A673 (cell line): ENCODE data around the gene RIPPLY3. TPM values are rescaled to one million over a fixed set of nuclear protein-coding genes. Genes with fewer than 3 reads are reported as not detected.
"Not testable (repeated sequence)": the region's sequence is repeated elsewhere in the genome, so short reads cannot be mapped to it uniquely, and the experiment has no call there.

ENCODE experiments used
- BruUV-seq: library from RNA; stranded (reverse); fragments of 400-500 nt; replicated peaks from 2 replicates; lab custom pipeline; 2021; lab: Mats Ljungman, UMichigan
- CTCF ChIA-PET: fragments of 300-600 bp; sonication (Branson Sonifier 250); formaldehyde crosslinking; loops from one replicate; lab custom pipeline; 2022; ENCODE audit warnings: antibody characterized with exemption; lab: Charles Lee
- POLR2A ChIA-PET: fragments of 300-600 bp; sonication (Branson Sonifier 250); formaldehyde crosslinking; loops from one replicate; lab custom pipeline; 2022; ENCODE audit warnings: antibody characterized with exemption; ENCODE audit not compliant: low non-redundant PET; lab: Charles Lee
- DNase-seq: peaks from one replicate; pipeline ENCODE4 v3.0.0-alpha.2; 2015; ENCODE audit warnings: low spot score
- H3K27ac ChIP-seq: fragments of 200-600 bp; sonication (generic); 2 replicates; pipeline ENCODE4 v1.5.1; 2016; ENCODE audit warnings: mixed run types, low read depth, mild to moderate bottlenecking, mixed read lengths, antibody characterized with exemption, low read length; ENCODE audit not compliant: poor library complexity, severe bottlenecking
- H3K27me3 ChIP-seq: fragments of 200-600 bp; sonication (generic); replicated peaks from 2 replicates; pipeline ENCODE4 v1.6.1; 2017; ENCODE audit warnings: mixed run types, low read depth, mild to moderate bottlenecking, mixed read lengths, antibody characterized with exemption, low read length; ENCODE audit not compliant: insufficient read depth, poor library complexity
- H3K36me3 ChIP-seq: fragments of 200-600 bp; sonication (generic); 2 replicates; pipeline ENCODE4 v1.6.1; 2016; ENCODE audit warnings: mixed run types, mild to moderate bottlenecking, mixed read lengths, antibody characterized with exemption, low read length; ENCODE audit not compliant: insufficient read depth, poor library complexity, severe bottlenecking
- H3K4me1 ChIP-seq: fragments of 200-600 bp; sonication (generic); 2 replicates; pipeline ENCODE4 v1.6.1; 2017; ENCODE audit warnings: mixed run types, mild to moderate bottlenecking, mixed read lengths, antibody characterized with exemption, low read length; ENCODE audit not compliant: insufficient read depth, poor library complexity, severe bottlenecking
- H3K4me3 ChIP-seq: fragments of 200-600 bp; sonication (generic); 2 replicates; pipeline ENCODE4 v1.5.1; 2016; ENCODE audit warnings: low read depth, mixed run types, mild to moderate bottlenecking, mixed read lengths, low read length; ENCODE audit not compliant: poor library complexity, severe bottlenecking
- H3K9me3 ChIP-seq: fragments of 200-600 bp; sonication (generic); 2 replicates; pipeline ENCODE4 v1.6.1; 2016; ENCODE audit warnings: mixed run types, low read depth, mild to moderate bottlenecking, mixed read lengths, antibody characterized with exemption, low read length; ENCODE audit not compliant: poor library complexity, severe bottlenecking
- CTCF ChIP-seq: fragments of 300-800, 200-600 bp; sonication (generic); conservative IDR thresholded peaks from 2 replicates; pipeline ENCODE4 v1.5.1; 2017; ENCODE audit warnings: low read depth, mild to moderate bottlenecking, antibody characterized with exemption, low read length, moderate library complexity, mixed read lengths
- EZH2 ChIP-seq: fragments of 200-600 bp; sonication (generic); IDR thresholded peaks from 2 replicates; pipeline ENCODE4 v1.6.1; 2017; ENCODE audit warnings: borderline replicate concordance, low read depth, mild to moderate bottlenecking, mixed read lengths, antibody characterized with exemption, low read length; ENCODE audit not compliant: poor library complexity, severe bottlenecking
- intact Hi-C: fragments of 100-400 bp; cut with micrococcal nuclease; formaldehyde crosslinking; loops from one replicate; pipeline ENCODE4 v1.10.0; 2022; ENCODE audit not compliant: unreplicated experiment
- total RNA-seq: library from RNA; stranded (reverse); gene quantifications from 2 replicates; pipeline ENCODE4 v1.2.3, GENCODE V29; 2021

Gene RIPPLY3
- total RNA-seq, 1 experiment from 2014 or later = 5.0 TPM

- DNase-seq = no peak
- POLR2A ChIA-PET = no interaction called here
- no peaks in the 10 kb centered on the region for H3K27me3 ChIP-seq
- CTCF ChIA-PET = no interaction called here
- TF ChIP-seq EZH2 (no peak), CTCF (no peak)
- no peaks in the 10 kb centered on the region for H3K4me1 ChIP-seq
- intact Hi-C loops = no loop called here
- no peak overlapping the region for H3K27ac ChIP-seq
- BruUV-seq = no TSS peak
- H3K4me3 ChIP-seq = no peak overlapping the region
- H3K9me3 ChIP-seq = no peaks in the 10 kb centered on the region
- H3K36me3 ChIP-seq = no peaks in the 10 kb centered on the region
Measured at GRCh38 chr21:37030864-37031263, 24.4 kb downstream of the RIPPLY3 start.

GRCh38 chr21:37032293-37032692, 25.8 kb downstream of the RIPPLY3 start:
- Histone ChIP-seq H3K27me3 (no peaks in the 10 kb centered on the region), H3K27ac (no peak overlapping the region), H3K4me3 (no peak overlapping the region), H3K9me3 (no peaks in the 10 kb centered on the region), H3K4me1 (no peaks in the 10 kb centered on the region), H3K36me3 (no peaks in the 10 kb centered on the region)
- TF ChIP-seq CTCF = no peak
- TF ChIP-seq EZH2 = no peak
- BruUV-seq = no TSS peak
- no peak for DNase-seq
- intact Hi-C loops = no loop called here
- POLR2A ChIA-PET = no interaction called here
- CTCF ChIA-PET = no interaction called here

GRCh38 chr21:37032877-37033471, 26.5 kb downstream of the RIPPLY3 start:
- BruUV-seq = no TSS peak
- intact Hi-C loops = no loop called here
- Histone ChIP-seq H3K4me1 (no peaks in the 10 kb centered on the region), H3K4me3 (no peak overlapping the region), H3K36me3 (no peaks in the 10 kb centered on the region), H3K27ac (no peak overlapping the region), H3K27me3 (no peaks in the 10 kb centered on the region), H3K9me3 (no peaks in the 10 kb centered on the region)
- POLR2A ChIA-PET = no interaction called here
- DNase-seq = peak; percentile 17
- TF ChIP-seq EZH2 = no peak
- TF ChIP-seq CTCF = no peak
- CTCF ChIA-PET = no interaction called here

GRCh38 chr21:37034394-37034793, 27.9 kb downstream of the RIPPLY3 start:
- H3K4me3 ChIP-seq, CTCF ChIA-PET, H3K36me3 ChIP-seq, H3K4me1 ChIP-seq, DNase-seq, POLR2A ChIA-PET, H3K9me3 ChIP-seq, intact Hi-C loops, H3K27me3 ChIP-seq, H3K27ac ChIP-seq, BruUV-seq: not testable (repeated sequence)
